Measurements from ENCODE around the gene CYP1A2.
A peak's percentile ranks its signal among the peaks of the same experiment; 100 is the strongest.

The CYP1A2 gene

DNA sequence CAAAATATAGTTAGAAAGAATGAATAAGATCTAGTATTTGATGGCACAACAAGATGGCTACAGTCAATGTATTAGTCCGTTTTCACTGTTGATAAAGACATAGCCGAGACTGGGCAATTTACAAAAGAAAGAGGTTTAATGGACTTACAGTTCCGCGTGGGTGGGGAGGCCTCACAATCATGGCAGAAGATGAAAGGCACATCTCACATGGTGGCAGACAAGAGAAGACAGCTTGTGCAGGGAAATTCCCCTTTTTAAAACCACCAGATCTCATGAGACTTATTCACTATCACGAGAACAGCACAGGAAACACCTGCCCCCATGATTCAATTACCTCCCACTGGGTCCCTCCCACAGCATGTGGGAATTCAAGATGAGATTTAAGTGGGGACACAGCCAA is 10.4 kb upstream of the CYP1A2 start:
- peak; percentile 9 for DNase-seq

DNA sequence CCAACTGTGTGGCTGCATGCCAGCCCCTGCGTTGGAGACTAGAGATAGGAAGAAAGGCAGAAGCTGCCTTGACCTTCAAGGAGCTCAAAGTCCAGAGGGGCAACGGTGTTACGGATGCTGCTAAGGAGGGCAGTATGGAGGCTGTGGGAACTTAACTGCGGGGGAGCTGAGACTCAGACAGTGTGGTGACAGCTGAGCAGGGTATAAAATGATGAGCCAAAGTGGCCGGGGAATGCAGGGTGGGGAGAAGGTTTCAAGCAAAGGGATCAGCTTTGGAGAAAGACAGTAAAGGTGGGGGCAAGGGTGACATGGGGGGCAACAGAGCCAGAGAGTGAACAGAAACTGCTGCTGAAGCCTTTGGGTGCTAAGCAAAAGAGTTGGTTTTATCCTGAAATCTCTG is 6.2 kb upstream of the CYP1A2 start:
- DNase-seq, result no peak

DNA sequence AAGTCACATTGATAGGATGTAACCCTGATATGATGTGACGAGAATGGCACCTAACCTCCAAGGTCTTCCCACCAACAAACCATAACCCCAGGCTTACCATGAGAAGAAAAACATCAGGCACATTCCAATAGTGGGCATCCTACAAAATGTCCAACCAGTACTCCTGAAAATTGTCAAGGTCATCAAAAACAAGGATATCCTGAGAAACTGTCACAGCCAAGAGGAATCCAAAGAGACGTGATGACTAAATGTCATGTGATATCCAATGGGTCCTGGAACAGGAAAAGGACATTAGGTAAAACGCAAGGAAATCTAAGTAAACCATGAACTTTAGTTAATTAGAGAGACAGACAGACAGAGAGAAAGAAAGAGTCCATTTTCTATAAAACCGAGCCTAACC is 2.3 kb upstream of the CYP1A2 start:
- DNase-seq, result no peak

DNA sequence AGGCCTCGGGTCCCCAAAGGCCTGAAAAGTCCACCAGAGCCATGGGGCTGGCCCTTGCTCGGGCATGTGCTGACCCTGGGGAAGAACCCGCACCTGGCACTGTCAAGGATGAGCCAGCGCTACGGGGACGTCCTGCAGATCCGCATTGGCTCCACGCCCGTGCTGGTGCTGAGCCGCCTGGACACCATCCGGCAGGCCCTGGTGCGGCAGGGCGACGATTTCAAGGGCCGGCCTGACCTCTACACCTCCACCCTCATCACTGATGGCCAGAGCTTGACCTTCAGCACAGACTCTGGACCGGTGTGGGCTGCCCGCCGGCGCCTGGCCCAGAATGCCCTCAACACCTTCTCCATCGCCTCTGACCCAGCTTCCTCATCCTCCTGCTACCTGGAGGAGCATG is 1.2 kb downstream of the CYP1A2 start:
- no peak for DNase-seq

DNA sequence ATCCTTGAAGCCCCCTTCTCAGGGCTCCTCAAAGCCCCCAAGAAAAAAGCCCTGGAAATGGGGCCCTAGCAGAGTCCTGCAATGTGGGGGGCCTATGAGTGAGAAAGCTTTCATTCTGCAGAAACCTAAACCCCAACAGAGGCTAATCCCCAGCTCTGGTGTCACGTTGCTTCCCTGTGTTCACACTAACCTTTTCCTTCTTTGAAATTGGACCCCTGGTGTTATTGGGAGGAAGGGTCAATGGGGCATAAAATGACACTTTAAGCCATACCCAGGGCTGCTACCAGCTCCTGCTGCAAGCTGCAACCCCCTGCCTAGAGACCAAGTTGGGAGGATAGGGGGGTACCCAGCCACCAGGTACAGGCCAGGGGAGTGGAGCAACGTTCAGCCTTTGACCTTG is 2.1 kb downstream of the CYP1A2 start:
- no peak for DNase-seq

DNA sequence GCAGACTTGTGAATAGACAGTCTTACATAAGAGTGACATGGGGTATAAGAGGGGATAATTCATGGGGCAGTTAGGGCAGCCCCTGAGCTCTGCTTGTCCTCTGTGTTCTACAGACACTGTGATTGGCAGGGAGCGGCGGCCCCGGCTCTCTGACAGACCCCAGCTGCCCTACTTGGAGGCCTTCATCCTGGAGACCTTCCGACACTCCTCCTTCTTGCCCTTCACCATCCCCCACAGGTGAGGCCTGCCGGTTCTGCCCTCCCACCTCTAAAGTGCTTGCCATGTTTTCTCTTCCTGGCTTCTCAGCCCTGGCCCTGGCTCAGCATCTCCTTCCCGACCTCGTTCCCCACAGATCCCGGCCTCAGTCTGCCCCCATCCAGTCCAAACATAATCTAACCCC is 3.4 kb downstream of the CYP1A2 start:
- no peak for DNase-seq

DNA sequence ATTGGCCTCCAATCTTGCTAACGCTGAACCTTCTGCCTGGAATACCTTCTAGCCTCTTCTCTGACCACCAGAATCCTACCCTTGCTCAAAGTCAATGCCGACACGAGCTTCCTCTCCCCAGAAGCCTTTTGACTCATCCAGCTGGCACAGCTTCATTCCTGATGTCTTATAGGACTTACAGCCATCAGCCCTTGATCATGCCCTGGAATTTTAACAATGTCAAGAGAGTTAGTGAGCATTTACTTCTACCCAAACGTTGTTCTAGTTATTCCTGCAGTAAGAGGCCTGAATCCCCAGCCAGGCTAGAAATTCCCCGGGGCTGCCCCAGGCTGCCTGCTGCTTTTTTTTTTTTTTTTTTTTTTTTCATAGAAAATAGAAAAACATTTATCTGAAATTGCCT is 3.9 kb downstream of the CYP1A2 start:
- no peak for DNase-seq

DNA sequence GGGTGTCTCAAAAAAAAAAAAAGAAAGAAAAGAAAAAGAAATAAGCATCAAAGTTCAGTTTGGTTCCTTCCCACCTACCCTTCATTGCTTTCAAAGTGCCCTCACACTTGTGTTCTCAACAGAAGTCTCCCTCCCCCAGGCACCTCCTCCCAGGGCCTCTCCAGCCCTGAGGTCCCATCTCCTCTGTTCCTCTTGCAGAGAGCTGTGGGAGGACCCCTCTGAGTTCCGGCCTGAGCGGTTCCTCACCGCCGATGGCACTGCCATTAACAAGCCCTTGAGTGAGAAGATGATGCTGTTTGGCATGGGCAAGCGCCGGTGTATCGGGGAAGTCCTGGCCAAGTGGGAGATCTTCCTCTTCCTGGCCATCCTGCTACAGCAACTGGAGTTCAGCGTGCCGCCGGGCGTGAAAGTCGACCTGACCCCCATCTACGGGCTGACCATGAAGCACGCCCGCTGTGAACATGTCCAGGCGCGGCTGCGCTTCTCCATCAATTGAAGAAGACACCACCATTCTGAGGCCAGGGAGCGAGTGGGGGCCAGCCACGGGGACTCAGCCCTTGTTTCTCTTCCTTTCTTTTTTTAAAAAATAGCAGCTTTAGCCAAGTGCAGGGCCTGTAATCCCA is 6.1 kb downstream of the CYP1A2 start:
- no peak for DNase-seq

DNA sequence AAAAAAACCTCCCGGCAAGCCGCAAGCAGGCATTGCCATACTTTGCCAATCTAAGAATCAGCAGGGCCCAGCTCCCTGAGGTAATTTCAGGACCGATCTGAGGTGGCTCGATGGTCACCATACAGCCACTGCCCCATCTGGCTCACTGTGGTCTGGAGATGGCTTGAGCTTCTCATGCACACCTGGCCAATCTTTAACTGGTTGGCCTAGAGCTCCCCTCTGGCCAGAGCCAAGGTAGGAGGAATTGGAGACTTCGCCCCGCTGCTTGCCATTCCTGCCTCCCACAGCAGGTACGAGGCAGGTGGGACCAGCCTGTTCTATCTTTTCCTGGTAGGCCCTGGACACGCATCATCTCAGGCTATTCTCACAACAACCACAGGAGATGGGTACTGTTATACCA is 10.1 kb downstream of the CYP1A2 start:
- DNase-seq, result no peak

DNA sequence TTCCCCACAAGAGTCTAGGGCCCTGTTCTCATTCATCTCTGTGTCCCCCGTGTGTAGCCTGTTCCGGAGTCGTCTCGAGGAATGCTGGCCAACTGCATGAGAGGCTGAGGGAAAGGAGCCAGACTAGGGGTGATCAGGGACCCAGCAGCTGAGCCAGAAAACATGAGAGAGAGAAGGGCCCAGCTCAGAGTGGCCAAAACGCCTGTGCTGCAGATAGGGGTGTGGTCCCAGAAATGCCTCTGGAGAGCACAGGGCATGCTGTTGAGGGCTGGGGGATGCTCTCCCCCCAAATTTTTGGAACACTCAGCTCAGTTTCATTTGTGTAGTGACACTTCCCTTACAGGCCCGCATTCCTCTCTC is 14.1 kb downstream of the CYP1A2 start:
- DNase-seq, result no peak

DNA sequence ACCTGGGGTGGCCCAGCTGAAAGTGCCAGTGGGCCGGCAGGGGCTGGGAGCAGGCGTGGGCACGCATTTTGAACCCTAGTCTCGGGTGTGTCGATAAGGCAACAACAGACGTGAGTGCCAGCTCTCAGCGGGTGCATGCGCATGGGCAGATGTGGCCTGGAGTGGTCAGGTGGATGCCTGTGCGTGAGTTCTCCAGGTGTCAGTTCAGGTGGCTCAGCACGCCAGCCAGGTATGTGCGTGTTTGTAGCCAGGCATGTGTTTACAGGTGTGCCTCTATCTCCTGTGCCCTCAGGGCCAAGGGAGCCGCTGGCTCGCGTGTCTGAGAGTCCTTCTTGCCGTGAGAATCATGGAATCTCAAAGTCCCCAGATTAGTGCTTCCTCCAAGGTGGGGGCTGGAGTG is 14.8 kb downstream of the CYP1A2 start:
- DNase-seq, result no peak

DNA sequence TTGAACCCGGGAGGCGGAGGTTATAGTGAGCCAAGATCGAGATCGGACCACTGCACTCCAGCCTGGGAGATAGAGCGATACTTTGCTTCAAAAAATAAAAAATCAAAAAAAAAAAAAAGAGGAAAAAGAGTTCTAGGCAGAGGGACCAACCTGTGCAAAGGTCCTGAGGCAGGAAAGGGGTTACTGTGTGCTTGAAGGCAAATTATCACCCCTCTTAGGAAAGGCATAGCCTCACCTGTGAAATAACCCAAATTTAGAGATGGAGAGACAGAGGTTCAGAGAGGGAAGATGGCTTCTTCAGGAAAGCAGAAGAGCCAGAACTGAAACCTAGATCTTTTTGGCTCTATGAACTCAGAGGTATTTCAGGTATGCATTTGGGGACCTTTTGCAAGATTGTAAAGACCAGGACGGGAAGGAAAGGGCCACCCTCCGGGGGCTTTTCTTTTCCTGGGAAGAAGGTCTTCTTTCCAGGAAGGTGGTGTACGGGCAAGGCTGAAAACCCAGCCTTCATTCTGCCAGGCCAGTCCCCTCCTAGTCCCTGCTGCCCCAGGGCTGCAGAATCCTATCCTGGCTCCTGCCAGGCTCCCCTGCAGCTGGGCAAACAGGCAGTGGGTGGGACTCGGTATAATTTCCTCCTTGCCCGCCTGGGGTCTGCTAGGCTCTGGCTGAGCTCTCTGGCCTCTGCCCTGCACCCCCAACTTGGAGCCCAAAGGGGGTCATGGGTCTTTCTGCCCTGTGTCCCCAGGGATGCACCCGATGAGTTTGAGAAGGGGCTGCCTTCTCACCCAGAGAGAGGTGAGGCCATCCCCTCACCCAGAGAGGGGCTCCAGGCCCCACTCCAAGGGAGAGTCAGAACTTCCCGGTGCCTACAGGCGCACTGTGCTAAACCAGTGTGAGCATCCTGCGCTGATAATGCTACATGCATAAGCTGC is 18.8 kb downstream of the CYP1A2 start:
- DNase-seq, result no peak

DNA sequence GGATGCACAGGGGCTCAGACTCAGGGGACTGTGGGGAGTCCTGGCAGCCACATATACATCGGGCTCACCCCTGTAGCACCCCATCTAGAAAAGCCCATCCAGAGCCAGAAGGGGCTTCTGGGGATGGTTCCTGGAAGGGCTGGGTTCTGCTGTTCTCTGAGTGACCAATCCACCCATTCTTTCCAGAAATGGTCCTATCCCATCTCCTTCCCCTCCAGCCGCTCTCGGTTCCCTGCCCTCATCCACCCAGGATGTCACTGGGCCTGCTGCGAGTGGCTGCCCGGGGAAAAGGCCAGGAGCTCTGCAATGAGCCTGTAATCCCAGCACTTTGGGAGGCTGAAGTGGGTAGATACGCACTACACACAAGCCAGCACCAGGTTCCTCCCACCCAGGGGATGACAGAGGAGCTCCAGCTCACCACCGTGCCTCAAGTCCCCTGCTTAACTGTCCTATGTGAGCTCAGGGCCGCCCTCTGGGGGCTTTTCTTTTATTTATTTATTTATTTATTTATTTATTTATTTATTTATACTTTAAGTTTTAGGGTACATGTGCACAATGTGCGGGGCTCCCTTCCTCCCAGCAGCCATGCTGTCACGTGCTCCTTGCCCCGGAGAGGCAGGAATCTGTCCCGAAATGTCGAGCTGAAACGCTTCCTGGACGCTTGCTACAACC is 19.6 kb downstream of the CYP1A2 start:
- no peak for DNase-seq

DNA sequence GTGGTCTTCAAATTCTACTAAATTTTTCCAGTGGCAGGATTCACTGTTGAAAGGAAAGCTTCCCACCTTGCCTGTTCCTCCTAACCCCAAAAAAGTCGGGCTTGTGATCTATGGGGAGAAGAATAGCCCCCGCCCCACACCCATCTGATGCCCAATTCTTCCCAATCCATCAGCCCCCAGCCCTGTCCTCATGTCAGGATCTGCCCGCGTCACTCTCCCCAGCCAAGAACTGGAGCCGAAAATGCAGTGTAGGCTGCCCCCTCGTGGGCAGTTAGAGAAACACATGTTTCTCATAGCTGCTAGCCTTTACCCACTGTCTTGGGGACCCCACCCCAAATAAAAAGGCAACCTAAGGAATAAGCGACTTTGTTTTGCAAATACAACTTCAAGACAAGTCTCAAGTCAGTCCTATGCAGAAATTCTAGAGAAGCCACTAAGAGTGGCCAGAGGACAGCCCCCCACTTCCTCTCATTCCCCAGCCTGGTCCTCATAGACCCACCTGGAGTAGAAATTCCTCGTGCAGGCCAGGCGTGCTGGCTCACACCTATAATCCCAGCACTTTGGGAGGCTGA is 20.2 kb downstream of the CYP1A2 start:
- DNase-seq, result peak; percentile 65

DNA sequence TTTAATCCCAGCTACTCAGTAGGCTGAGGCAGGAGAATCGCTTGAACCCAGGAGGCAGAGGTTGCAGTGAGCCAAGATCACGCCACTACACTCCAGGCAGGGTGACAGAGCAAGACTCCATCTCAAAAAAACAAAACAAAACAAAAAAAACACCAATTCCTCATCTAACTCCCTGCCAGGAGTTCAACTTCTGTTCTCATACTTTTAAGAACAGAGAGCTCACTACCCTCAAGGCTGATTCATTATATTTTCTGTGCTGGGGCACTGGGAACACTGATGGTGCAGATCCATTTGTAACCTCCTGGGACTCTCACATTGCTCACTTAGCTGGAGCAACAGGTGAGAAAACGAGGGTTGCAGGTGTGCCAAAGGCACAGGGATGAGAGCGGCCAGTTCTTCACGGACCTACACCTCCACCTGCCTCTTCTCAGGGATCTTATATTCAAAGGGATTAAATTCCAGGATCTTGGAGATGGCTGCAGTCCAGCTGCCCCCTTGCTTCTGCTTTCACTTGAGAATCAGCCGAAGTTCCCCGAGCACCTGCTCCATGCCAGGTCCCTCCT is 20.9 kb downstream of the CYP1A2 start:
- DNase-seq, result no peak

DNA sequence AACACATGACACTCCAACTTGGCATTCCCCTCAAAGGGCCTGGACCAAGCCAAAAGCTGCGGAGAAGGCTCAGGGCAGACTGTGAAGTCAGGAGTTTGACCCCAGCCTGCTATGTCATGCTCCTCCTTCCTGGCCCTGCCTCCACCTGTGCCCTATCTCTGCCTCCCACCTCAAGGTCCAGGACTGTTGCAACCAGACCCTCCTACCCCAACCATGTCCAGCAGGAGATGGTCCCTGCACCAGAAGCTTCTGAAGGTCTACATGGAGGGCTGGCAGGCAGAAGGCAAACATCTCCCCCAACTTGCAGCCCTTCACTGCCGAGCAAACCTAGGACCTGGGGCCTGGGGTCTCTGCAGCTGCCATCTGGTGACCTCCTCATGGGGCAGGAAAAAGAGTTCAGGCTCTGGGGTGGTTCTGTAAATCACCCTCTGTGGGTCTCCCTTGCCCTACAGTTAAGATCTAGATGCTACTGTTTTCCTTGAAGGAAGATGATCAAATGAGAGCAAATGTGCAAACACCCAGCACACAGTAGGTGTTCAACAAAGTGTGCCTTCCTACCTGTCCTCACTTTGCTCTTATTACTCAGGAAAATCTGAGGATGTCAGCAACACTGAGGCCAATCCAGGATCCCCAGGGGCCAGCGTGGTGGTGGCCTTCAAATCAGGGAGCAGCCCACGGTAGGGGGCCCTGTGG is 21.7 kb downstream of the CYP1A2 start:
- DNase-seq, result no peak

DNA sequence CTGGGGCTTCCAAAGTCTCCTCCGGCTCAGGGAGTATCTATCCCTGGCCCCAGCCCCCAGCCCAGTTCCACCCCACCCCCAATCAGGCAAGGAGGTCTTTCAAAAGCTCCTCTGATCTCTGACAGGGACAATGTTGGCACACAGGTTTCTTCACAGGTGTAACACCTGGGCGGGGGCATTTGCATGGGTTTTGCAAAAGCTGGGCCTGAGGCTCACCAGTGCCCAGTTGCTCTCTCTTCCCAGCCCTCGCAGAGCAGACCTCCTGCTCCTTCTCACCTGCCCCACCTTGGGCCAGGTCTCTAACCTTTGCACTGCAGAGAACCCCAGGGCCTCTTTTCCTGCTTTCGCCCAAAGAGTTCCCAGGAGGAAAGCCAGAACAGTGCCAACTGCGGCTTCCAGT is 24.7 kb downstream of the CYP1A2 start:
- no peak for DNase-seq

DNA sequence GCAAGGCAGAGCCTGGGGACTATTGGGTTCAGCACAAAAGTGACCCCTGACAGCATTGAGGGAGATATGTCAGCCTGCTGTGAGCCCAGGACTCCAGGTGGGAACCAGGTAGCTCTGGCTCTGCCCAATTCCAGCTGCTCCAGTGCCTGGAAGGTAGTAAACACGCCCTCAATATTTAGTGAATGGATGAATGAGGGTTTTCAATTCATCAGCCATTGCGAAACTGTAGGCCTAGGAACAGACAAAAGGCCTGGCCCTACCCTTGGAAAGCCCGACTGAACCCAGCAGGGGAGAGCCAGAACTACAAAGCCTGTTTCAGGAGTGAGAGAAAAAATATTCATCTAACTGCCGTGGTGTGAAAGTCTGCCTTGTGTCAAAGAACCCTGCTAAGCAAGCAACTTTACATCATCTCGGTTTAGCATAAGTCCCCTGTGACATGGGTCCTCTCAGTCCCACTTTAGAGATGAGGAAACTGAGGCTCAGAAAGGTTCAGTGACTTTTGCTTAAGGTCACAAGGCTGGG is 25.1 kb downstream of the CYP1A2 start:
- peak; percentile 45 for DNase-seq

DNA sequence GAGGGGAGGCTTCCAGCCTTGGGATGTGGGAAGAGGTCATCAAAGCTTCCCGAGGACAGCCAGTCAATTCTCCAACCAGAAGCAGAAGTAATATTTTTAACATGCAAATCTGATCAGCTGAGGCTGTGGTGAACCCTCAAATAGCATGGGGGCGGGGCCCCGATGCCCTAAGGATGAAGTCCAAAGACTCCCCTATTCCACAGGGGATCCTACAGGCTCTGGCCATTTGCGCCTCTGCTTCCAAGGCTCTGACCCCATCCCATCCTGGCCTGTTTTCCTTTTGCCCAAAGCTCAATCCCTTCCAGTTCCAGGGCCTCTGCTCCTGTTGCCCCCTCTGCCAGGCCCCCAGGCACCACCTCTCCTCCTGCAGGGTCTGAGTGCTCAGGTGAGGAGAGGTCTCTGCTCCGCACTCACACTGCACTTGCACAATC is 26.5 kb downstream of the CYP1A2 start:
- DNase-seq, result peak; percentile 38

DNA sequence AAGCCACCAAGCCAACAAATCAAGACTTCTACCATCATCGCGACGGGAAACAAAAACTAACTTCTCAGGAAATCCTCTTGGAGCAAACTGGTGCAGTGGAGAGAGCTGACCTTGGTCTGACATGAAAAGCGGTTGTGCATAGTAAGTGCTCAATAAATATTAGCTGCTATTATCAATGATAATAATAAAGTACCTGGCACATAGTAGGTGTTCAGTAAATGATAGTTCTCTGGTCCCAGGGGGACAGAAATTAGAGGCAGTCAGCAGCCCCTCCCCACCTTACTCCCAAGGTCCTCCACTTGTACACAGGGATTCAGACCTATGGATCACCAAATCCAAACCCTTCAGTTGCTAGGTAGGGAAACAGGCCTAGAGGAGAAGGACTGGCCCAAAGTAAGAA is 27.2 kb downstream of the CYP1A2 start:
- no peak for DNase-seq

DNA sequence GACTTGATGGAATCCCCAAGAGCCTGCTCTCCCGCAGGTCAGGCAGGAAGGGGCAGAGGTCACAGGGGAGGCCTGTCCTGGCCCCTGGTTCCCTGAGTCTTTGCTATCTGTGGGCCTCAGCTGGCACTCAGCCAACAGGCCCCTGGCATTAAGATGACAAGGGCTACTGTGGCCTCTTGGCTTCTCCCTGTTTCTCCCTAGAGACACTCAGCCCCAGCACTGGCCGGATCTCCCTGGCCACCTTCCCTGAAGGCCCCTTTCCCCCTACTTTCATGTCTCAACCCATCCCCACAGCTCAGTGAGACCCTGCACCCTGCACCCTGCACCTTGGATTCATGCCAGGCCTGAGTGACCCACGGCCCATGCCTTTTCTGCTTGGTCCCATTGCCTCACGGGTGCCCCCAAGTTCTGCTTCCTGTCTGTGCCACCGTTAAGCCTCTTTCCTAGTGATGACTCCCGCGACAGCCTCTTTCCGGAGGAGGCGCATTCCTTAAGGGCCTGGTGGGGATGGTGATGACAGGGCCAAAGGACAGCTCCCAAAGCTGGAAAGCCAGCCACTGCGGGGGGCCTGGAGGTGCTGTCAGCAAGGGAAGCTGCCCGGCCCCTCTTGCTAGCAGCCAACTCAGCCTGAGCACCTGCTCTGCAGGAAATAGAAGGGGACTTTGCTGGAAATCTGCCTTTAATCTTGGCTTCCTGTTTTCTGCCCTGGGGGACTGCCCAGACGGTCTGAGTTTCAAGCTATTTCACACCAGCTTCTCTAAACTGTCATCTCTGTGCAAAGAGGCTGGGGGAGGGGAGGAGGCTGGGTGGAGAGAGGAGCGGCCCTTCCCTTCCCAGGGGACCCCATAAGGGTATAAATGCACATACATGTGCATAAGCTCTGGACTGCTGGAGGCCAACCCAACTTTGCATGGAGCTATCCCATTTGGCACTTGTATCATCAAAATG is 28.4 kb downstream of the CYP1A2 start:
- peak; percentile 84 for DNase-seq

Measured in suppressor macrophage treated with lipopolysaccharide for 4 hours (primary cell).